Vagina (tissue), 2 donors: ENCODE measurements around the gene NAA80. TPM values are rescaled to one million over a fixed set of nuclear protein-coding genes. Genes with fewer than 3 reads are reported as not detected.

Source experiments
- DNase-seq, 2 donors: peaks; one replicate each; pipeline ENCODE4 v3.0.0-alpha.2; 2017; ENCODE audit errors: extremely low spot score in 2 of 2
- H3K27ac ChIP-seq: fragments of 200-600 bp; sonication (generic); one replicate; pipeline ENCODE4 v1.5.1; 2019
- H3K27me3 ChIP-seq: fragments of 200-600 bp; sonication (generic); one replicate; pipeline ENCODE4 v1.5.1; 2019
- H3K36me3 ChIP-seq, 2 donors: fragments of 200-600 bp; sonication (generic); one replicate each; pipeline ENCODE4 v1.5.1; 2017 to 2019
- H3K4me1 ChIP-seq: fragments of 200-600 bp; sonication (generic); one replicate; pipeline ENCODE4 v1.5.1; 2019
- H3K4me3 ChIP-seq, 2 donors: fragments of 200-600 bp; sonication (generic); 1 replicate in 1 of 2; 2 replicates in 1 of 2; pipeline ENCODE4 v1.5.1; 2016 to 2019
- H3K9me3 ChIP-seq: fragments of 200-600 bp; sonication (generic); one replicate; pipeline ENCODE4 v1.5.1; 2019
- POLR2A ChIP-seq, 2 donors: fragments of 450-650 bp; IDR thresholded peaks; one replicate each; pipeline ENCODE4 v1.6.1; 2017; ENCODE audit warnings: antibody characterized with exemption in 2 of 2, mild to moderate bottlenecking in 2 of 2, moderate library complexity in 2 of 2
- POLR2AphosphoS5 ChIP-seq, 2 donors: sonication (generic); formaldehyde crosslinking; IDR thresholded peaks; one replicate each; pipeline ENCODE4 v1.9.0; 2017; ENCODE audit warnings: antibody characterized with exemption in 2 of 2, mild to moderate bottlenecking in 2 of 2, low read depth in 1 of 2; ENCODE audit not compliant: insufficient read depth in 1 of 2
- intact Hi-C: fragments of 100-400 bp; cut with DNase I; formaldehyde crosslinking; loops from one replicate; pipeline ENCODE4 v1.15.1; 2023
- total RNA-seq: library from RNA; depleted of rRNA; stranded (reverse); fragments of >200 nt; gene quantifications from one replicate; pipeline ENCODE4 v1.2.3, GENCODE V29; 2016
- TF ChIP-seq, protein P1 (sequence below), 3 experiments: fragments of 450-650 bp in 2 of 3; fragments of 200-600 bp in 1 of 3; sonication (generic) in 1 of 3; IDR thresholded peaks; one replicate each; pipeline ENCODE4 v1.5.1; 2017 to 2019; ENCODE audit warnings: antibody characterized with exemption in 3 of 3, mild to moderate bottlenecking in 2 of 3, moderate library complexity in 2 of 3

The NAA80 gene
- total RNA-seq, 1 donor from 2014 or later: 10.1 TPM

GRCh38 chr3:50327943-50328691, 28.9 kb upstream of the NAA80 start, which contains the start of gene TUSC2:
Gene TUSC2 (minus strand): TSS chr3:50328223. CDS start chr3:50328099, 124 bp downstream.
- Histone ChIP-seq H3K4me1 (peaks cover 28% of the 10 kb centered on the region), H3K4me3 (peak within 1 kb of the TSS; percentile 83 to 94), H3K36me3 (peaks cover 0 to 38% of the 10 kb centered on the region in 2 donors), H3K27ac (peak within 1 kb of the TSS; percentile 63), H3K27me3 (no peaks in the 10 kb centered on the region), H3K9me3 (no peaks in the 10 kb centered on the region)
- intact Hi-C loops: no loop called here
- DNase-seq: no peak
- TF ChIP-seq POLR2AphosphoS5 (IDR thresholded peaks at IDR 0.05; ENCODE audit: insufficient read depth in 1 of 2, low read depth in 1 of 2) (peak; percentile 85 to 97), POLR2A (IDR thresholded peaks at IDR 0.05) (peak in 1 of 2 donors; percentile 5)
- TF ChIP-seq, protein P1, sequence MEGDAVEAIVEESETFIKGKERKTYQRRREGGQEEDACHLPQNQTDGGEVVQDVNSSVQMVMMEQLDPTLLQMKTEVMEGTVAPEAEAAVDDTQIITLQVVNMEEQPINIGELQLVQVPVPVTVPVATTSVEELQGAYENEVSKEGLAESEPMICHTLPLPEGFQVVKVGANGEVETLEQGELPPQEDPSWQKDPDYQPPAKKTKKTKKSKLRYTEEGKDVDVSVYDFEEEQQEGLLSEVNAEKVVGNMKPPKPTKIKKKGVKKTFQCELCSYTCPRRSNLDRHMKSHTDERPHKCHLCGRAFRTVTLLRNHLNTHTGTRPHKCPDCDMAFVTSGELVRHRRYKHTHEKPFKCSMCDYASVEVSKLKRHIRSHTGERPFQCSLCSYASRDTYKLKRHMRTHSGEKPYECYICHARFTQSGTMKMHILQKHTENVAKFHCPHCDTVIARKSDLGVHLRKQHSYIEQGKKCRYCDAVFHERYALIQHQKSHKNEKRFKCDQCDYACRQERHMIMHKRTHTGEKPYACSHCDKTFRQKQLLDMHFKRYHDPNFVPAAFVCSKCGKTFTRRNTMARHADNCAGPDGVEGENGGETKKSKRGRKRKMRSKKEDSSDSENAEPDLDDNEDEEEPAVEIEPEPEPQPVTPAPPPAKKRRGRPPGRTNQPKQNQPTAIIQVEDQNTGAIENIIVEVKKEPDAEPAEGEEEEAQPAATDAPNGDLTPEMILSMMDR (IDR thresholded peaks at IDR 0.05): no peak

- H3K4me1 ChIP-seq: peaks cover 30% of the 10 kb centered on the region
- no peaks in the 10 kb centered on the region for H3K27me3 ChIP-seq
- TF ChIP-seq, protein P1 (IDR thresholded peaks at IDR 0.05): no peak
- no peak for TF ChIP-seq POLR2AphosphoS5 (IDR thresholded peaks at IDR 0.05; ENCODE audit: insufficient read depth in 1 of 2, low read depth in 1 of 2)
- TF ChIP-seq POLR2A (IDR thresholded peaks at IDR 0.05): no peak
- peak overlapping the region; percentile 63 for H3K27ac ChIP-seq
- H3K4me3 ChIP-seq: peak overlapping the region; percentile 83 to 94
- intact Hi-C loops: no loop called here
- DNase-seq: no peak
- H3K9me3 ChIP-seq: no peaks in the 10 kb centered on the region
- peaks cover 0 to 37% of the 10 kb centered on the region in 2 donors for H3K36me3 ChIP-seq
Observed at GRCh38 chr3:50327129-50327528, 27.9 kb upstream of the NAA80 start.

DNA sequence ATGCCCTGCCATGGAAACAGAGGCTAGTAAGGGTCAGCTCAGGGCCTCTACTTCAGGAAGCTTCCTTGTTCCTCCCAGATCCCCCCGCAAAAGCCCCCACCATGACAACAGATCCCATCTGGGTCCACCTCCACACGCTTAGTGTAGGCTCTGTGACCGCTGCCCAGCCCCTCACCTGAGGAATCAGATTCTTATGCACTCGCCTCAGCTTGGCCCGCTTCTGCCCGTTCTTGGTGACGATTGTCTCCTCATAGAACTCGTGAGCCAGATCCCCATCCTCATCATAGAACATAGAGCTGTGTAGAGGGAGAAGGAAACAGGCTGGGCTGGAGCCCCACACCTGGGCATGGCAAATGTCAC, 27.0 kb upstream of the NAA80 start:
- Histone ChIP-seq H3K27ac (no peak overlapping the region), H3K27me3 (no peaks in the 10 kb centered on the region)

GRCh38 chr3:50325497-50326181, 26.4 kb upstream of the NAA80 start:
- H3K9me3 ChIP-seq: no peaks in the 10 kb centered on the region
- no peaks in the 10 kb centered on the region for H3K27me3 ChIP-seq
- no peak for DNase-seq
- peaks cover 0 to 23% of the 10 kb centered on the region in 2 donors for H3K36me3 ChIP-seq
- intact Hi-C loops: no loop called here
- no peak overlapping the region for H3K27ac ChIP-seq
- TF ChIP-seq POLR2AphosphoS5 (IDR thresholded peaks at IDR 0.05; ENCODE audit: insufficient read depth in 1 of 2, low read depth in 1 of 2): no peak
- TF ChIP-seq, protein P1 (IDR thresholded peaks at IDR 0.05): no peak
- no peak for TF ChIP-seq POLR2A (IDR thresholded peaks at IDR 0.05)
- no peak overlapping the region for H3K4me3 ChIP-seq
- H3K4me1 ChIP-seq: peaks cover 36% of the 10 kb centered on the region

More for the DNA sequence above, 27.0 kb upstream of the NAA80 start:
- no peak overlapping the region for H3K4me3 ChIP-seq
- TF ChIP-seq POLR2A (IDR thresholded peaks at IDR 0.05) (no peak), POLR2AphosphoS5 (IDR thresholded peaks at IDR 0.05; ENCODE audit: insufficient read depth in 1 of 2, low read depth in 1 of 2) (no peak)
- TF ChIP-seq, protein P1 (IDR thresholded peaks at IDR 0.05): no peak
- peaks cover 0 to 28% of the 10 kb centered on the region in 2 donors for H3K36me3 ChIP-seq
- H3K9me3 ChIP-seq: no peaks in the 10 kb centered on the region
- DNase-seq: no peak
- intact Hi-C loops: no loop called here
- peaks cover 35% of the 10 kb centered on the region for H3K4me1 ChIP-seq
